Measurements from ENCODE around the gene CD163L1.

CD163L1 gene

DNA sequence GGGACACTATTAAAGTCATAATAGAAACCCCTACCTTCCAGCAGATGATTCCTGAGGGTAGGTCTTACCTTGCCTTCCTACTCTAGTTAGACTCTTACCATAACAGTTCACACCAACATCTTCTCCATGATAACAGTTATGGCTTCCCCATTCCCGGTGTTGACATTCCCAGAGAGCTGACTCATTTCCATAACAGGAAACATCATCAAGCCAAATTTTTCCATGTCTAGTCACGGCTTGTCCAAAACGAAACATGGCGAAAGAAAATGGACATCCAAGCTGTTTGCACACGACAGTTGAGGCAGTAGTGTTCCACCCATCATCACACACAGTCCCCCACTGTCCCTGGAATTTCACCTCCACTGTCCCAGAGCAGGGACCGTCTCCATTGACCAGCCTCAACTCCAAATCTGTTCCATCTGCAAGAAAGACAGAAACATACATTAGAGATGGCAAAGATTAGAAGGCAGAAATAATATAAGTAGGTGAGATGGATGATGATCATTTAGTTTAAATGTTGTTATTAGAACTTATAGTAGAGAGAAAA, 10.6 kb downstream of the CD163L1 start:
- TF ChIP-seq, protein P1, sequence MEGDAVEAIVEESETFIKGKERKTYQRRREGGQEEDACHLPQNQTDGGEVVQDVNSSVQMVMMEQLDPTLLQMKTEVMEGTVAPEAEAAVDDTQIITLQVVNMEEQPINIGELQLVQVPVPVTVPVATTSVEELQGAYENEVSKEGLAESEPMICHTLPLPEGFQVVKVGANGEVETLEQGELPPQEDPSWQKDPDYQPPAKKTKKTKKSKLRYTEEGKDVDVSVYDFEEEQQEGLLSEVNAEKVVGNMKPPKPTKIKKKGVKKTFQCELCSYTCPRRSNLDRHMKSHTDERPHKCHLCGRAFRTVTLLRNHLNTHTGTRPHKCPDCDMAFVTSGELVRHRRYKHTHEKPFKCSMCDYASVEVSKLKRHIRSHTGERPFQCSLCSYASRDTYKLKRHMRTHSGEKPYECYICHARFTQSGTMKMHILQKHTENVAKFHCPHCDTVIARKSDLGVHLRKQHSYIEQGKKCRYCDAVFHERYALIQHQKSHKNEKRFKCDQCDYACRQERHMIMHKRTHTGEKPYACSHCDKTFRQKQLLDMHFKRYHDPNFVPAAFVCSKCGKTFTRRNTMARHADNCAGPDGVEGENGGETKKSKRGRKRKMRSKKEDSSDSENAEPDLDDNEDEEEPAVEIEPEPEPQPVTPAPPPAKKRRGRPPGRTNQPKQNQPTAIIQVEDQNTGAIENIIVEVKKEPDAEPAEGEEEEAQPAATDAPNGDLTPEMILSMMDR (IDR thresholded peaks at IDR 0.05): no peak
- Mint-ChIP-seq H3K27me3 (ENCODE audit: low read depth, poor library complexity) (peaks cover 4% of the 10 kb centered on the region), H3K9me3 (peaks cover 7% of the 10 kb centered on the region), H3K4me3 (no peak overlapping the region), H3K4me1 (no peaks in the 10 kb centered on the region), H3K36me3 (ENCODE audit: low read depth) (no peaks in the 10 kb centered on the region), H3K27ac (no peak overlapping the region)
- DNase-seq: no peak

DNA sequence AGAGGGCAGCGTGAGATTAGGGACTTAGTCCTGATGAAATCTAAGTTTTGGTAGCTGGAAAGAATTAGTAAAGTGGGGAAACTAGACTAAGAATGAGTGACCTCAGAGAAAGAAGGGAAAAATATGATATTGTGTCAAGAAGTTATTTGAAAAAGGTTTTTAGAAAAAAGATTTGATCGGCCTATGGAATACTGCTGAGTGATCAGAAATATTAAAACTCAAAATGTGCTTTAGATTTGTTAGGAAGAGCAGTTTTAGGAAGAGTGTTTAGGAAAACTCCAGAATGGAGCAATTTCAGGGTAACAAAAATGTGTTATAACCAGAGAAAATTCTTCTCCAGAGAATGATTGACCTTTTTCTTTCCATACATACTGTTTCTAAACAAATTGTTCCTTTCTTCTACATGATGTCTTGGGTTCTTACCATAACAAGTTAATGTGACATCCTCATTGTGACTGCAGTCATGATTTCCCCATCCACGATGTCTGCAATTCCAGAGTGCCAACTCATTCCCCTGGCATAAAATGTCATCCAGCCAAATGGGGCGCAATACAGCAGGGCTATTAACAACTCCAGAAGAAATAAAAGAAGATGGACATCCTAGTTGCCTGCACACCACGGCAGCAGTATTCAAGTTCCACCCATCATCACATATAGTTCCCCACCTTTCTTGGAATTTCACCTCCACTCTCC, 11.8 kb downstream of the CD163L1 start:
- Mint-ChIP-seq H3K27ac (no peak overlapping the region), H3K4me3 (no peak overlapping the region), H3K4me1 (no peaks in the 10 kb centered on the region), H3K36me3 (ENCODE audit: low read depth) (no peaks in the 10 kb centered on the region), H3K27me3 (ENCODE audit: low read depth, poor library complexity) (peaks cover 4% of the 10 kb centered on the region), H3K9me3 (no peaks in the 10 kb centered on the region)
- no peak for DNase-seq
- TF ChIP-seq, protein P1 (IDR thresholded peaks at IDR 0.05): no peak

DNA sequence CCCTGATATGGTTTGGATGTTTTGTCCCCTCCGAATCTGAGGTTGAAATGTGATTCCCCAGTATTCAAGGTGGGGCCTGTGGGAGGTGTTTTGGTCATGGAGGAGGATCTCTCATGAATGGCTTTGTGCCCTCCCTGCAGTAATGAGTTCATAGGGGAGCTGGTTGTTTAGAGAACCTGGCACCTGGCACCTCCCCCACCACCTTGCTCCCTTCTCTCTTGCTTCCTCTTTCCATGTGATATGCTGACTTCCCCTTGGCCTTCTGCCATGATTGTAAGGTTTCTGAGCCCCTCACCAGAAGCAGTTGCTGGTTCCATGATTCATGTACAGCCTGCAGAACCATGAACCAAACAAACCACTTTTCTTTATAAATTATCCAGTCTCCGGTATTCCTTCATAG, 32.6 kb downstream of the CD163L1 start:
- no peaks in the 10 kb centered on the region for H3K9me3 Mint-ChIP-seq
- DNase-seq: no peak
- no peak overlapping the region for H3K27ac Mint-ChIP-seq
- H3K36me3 Mint-ChIP-seq (ENCODE audit: low read depth): no peaks in the 10 kb centered on the region
- peaks cover 8% of the 10 kb centered on the region for H3K4me1 Mint-ChIP-seq
- TF ChIP-seq, protein P1 (IDR thresholded peaks at IDR 0.05): no peak
- H3K4me3 Mint-ChIP-seq: no peak overlapping the region
- H3K27me3 Mint-ChIP-seq (ENCODE audit: low read depth, poor library complexity): peaks cover 7% of the 10 kb centered on the region

DNA sequence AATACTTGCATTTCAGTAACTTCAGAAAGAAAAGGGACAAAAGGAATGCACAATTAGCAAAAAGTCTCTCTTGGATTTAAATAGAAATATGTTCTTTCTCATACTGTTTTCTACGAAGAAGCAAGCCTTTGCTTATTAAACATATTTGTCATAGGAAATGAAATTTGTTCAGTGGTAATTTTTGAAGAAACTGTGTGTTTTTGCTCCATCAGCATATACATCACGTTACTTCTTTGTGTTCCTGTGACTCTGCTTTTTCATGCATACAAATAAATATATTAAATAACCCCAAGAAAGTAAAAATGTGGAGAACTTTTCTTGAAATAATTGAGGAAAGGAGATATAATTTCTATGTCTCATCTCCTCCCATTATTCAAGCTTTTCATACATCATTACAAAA, 39.7 kb downstream of the CD163L1 start:
- peaks cover 8% of the 10 kb centered on the region for H3K27me3 Mint-ChIP-seq (ENCODE audit: low read depth, poor library complexity)
- TF ChIP-seq, protein P1 (IDR thresholded peaks at IDR 0.05): no peak
- H3K4me3 Mint-ChIP-seq: no peak overlapping the region
- no peak overlapping the region for H3K27ac Mint-ChIP-seq
- no peaks in the 10 kb centered on the region for H3K4me1 Mint-ChIP-seq
- H3K36me3 Mint-ChIP-seq (ENCODE audit: low read depth): no peaks in the 10 kb centered on the region
- no peaks in the 10 kb centered on the region for H3K9me3 Mint-ChIP-seq
- no peak for DNase-seq

DNA sequence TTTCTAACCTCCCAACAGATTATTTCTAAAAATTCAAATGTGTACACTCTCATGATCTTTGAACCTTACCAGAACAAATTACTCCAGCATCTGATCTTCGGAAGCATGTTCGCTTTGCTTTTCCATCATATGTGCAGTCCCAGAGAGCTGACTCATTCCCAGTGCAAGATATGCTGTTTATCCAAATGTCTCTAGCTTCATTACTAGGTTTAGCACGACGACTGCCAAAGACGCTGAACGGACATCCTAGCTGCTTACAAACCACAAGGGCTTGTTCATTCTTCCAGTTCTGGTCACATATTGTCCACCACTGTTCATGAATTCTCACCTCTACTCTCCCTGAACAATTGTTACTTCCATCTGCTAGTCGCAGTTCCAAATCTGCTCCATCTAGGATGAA, 40.5 kb downstream of the CD163L1 start:
- H3K27me3 Mint-ChIP-seq (ENCODE audit: low read depth, poor library complexity): peaks cover 8% of the 10 kb centered on the region
- DNase-seq: no peak
- TF ChIP-seq, protein P1 (IDR thresholded peaks at IDR 0.05): no peak
- H3K36me3 Mint-ChIP-seq (ENCODE audit: low read depth): no peaks in the 10 kb centered on the region
- no peaks in the 10 kb centered on the region for H3K9me3 Mint-ChIP-seq
- no peak overlapping the region for H3K4me3 Mint-ChIP-seq
- no peak overlapping the region for H3K27ac Mint-ChIP-seq
- no peaks in the 10 kb centered on the region for H3K4me1 Mint-ChIP-seq

DNA sequence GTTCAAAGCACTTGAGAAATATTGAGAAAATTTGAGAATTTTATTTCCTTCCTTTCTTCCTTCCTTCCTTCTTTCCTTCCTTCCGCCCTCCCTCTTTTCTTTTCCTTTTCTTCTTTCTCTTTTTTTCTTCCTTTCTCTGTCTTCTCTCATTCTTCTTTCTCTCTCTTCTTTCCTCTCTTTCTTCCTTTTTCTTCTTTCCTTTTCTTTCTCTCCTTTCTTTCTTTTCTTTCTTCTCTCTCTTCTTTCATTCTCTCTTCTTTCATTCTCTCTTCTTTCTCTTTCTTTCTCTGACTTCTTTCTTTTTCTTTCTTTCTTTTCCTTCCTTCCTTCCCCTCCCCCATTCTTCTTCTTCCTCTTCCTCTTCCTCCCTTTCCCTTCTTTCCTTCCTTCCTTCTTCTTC, 44.9 kb downstream of the CD163L1 start:
- DNase-seq: no peak
- no peak overlapping the region for H3K4me3 Mint-ChIP-seq
- no peak overlapping the region for H3K27ac Mint-ChIP-seq
- H3K9me3 Mint-ChIP-seq: no peaks in the 10 kb centered on the region
- no peaks in the 10 kb centered on the region for H3K36me3 Mint-ChIP-seq (ENCODE audit: low read depth)
- peaks cover 9% of the 10 kb centered on the region for H3K27me3 Mint-ChIP-seq (ENCODE audit: low read depth, poor library complexity)
- TF ChIP-seq, protein P1 (IDR thresholded peaks at IDR 0.05): no peak
- no peaks in the 10 kb centered on the region for H3K4me1 Mint-ChIP-seq

Measured in nephron progenitor cell (in vitro differentiated cells).